Renal cortical epithelial cell (primary cell): ENCODE data around the gene TMEM30B. TPM values are rescaled to one million over a fixed set of nuclear protein-coding genes. Genes with fewer than 3 reads are reported as not detected.
"Not testable (repeated sequence)": the region's sequence is repeated elsewhere in the genome, so short reads cannot be mapped to it uniquely, and the experiment has no call there.

Experiments
- DNase-seq: peaks from one replicate; pipeline ENCODE4 v3.0.0-alpha.2; 2011; ENCODE audit warnings: low read depth
- total RNA-seq: library from RNA; depleted of rRNA; stranded (reverse); fragments of >200 nt; gene quantifications from 2 replicates; pipeline ENCODE4 v1.2.3, GENCODE V29; 2014

TMEM30B gene, protein sequence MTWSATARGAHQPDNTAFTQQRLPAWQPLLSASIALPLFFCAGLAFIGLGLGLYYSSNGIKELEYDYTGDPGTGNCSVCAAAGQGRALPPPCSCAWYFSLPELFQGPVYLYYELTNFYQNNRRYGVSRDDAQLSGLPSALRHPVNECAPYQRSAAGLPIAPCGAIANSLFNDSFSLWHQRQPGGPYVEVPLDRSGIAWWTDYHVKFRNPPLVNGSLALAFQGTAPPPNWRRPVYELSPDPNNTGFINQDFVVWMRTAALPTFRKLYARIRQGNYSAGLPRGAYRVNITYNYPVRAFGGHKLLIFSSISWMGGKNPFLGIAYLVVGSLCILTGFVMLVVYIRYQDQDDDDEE
- 0.45 and 4.2 TPM in 2 replicates for total RNA-seq

DNA sequence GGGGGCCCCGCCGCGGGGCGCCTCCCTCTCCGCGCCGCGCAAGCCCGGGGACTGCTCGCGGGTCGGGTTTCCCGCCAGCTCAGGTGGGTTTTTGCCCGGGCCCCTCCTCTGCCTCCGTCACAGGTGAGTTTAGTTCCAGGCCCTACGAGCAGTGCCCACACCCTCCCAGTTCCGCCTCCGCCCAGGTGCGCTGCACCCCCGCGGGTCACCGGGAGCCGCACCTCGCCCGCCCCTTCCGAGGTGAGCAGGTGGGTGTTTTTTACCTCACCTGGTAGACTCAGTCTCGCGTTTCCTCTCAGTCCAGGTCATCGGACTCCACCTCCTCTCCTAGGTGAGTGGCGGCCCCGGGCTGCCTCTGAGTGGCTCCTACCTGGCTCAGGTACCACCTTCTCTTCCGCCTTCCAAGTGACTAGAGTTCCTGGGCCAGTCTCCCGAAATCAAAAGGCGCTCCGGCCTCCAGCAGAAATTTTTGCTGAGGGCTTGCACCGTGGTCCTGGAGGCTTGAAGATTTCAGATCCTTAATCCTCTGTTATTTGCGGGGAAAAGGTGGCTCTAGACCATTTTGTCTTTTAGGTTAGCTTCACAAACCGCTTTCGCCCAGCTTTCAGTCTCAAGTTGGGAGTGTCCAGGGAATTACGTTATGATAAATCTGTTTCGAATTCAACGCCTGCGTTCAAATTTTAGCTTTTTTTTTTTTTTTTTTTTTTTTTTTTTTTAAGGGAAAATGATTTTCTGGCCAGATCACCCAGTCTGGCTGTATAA is at the start of gene TMEM30B:
Gene TMEM30B (minus strand): TSS at position 153 of the 762 bp plus-strand sequence. CDS start 191 bp downstream, outside the sequence.
- DNase-seq: peak; percentile 24

DNA sequence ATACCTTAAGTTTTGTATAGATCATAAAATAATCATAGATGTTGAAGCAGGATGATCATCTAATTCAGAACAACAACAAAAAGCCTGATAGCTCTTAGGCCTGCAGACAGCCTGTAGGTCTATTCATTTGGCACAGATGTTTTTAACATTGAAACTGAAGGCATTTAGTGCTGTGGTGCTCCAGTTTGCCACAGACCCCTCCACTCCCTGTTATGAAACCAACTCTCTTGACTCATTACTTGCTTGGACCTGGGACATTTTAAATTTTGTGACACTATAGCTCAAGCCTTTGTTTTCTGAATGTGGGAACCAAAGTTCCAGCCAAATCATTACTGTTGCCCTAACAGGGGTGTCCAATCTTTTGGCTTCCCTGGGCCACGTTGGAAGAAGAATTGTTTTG is 49.4 kb upstream of the TMEM30B start:
- no peak for DNase-seq

DNA sequence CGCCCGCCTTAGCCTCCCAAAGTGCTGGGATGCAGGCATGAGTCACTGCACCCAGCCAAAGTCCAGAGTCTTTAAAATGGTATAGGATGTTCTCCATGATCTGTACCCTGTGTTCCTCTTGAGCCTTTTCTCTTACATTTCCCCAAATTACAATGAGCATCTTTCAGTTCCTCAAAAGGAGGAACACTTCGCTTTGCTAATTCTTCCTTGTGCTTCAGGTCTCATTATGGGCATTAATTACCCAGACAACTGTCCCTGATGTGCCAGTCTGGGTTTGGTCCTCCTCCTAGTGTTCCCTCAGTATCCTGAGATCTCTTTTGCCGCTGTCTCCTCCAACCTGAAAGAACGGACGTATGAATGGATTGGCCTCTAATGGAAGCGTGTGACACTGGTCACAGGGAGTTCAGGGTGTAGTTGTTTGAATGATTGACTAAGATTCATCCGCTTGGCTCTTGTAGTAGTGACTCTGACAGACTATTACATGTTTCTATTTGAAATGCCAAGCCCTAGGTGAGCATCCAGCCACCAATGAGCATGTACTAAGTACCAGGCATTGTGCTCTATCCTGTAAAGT is 48.4 kb upstream of the TMEM30B start:
- DNase-seq: no peak

DNA sequence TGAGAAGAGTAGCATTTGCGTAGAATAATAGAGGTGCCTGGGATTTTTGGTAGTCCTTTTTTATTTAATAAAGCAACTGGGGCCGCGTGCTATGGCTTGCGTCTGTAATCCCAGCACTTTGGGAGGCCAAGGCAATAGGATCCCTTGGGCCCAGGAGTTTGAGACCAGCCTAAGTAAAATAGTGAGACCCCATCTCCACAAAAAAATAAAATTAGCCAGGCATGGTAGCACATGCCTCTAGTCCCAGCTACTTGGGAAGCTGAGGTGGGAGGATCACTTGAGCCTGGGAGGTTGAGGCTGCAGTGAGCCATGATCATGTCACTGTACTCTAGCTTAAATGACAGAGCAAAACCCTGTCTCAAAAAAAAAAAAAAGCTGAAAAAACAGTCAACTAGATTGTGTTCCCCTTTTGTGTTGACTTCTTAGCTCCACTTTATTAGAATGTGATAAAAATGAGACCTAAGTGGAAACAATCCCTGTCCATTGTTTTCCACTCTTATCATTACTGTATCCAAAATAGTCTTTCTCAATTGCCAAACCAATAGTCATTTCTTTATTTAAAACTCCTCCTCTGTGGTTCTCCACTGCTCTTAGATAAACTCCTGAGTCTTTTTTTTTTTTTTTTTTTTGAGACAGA is 47.6 kb upstream of the TMEM30B start:
- DNase-seq: no peak

DNA sequence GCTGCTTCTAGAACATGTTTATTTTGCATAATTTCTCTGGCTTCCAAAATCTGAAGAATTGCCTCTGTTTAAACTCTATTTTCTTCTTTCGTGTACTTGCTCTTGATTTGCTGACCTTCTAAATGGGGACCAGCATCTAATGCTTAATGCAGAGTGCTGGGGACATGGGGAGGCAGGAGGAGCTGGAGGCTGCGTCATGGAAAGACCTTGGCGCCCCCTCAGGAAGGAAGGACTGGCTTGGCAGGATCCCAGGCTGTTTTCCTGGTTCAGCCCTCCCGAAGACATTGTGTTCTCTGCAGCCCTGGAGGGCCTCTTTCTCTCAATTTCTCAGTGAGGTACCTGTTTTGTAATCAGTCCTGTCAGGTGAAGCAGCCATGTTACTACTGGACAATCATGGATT is 45.7 kb upstream of the TMEM30B start:
- no peak for DNase-seq

DNA sequence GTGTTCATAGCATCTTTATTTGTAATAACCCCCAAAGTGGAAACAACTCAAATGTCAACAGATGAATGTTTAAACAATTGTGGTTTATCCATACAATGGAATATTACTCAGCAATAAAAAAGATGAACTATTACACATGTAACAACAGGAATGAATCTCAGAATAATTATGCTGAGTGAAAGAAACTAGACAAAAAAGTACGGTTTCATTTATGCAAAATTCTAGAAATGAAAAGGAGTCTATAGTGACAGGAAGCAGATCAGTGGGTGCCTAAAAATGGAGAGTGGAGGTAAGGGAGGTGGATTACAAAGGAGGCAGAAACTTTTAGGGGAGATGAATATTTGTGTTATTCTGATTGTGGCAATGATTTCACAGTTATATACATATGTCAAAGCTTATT is 45.0 kb upstream of the TMEM30B start:
- DNase-seq: no peak

DNA sequence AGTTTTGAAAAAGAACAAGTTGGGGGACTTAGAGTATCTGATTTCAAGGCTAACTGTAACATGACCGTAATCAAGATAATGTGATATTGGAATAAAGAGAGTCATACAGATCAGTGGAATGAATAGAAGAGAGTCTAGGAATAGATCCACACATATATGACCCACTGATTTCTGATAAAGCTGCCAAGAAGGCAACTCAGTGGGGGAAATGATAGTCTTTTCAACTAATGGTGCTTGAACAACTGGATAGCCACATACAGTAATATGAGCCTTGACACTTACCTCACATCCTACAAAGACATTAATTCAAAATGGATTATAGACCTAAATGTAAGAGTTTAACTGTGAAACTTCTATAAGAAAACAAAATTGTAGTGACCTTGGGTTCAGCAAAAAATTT is 44.0 kb upstream of the TMEM30B start:
- DNase-seq: no peak

DNA sequence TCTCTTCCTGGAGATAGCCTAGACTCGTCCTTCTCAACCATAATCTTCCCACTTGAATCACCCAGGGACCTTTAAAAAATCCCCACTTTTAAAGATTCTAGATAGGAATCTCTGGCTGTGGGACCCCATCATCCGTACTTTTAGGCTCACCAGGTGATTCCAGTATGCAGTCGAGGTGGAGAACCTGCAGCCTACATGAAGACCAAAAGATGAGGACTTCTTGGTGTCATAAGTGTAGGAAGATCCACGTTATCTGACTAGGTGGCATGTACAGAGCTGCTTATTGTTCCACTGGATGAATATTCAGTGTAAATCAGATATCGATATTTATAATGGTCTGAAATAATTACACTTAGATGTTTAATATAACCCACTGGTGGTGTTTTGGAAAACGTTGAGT is 42.8 kb upstream of the TMEM30B start:
- DNase-seq: no peak

DNA sequence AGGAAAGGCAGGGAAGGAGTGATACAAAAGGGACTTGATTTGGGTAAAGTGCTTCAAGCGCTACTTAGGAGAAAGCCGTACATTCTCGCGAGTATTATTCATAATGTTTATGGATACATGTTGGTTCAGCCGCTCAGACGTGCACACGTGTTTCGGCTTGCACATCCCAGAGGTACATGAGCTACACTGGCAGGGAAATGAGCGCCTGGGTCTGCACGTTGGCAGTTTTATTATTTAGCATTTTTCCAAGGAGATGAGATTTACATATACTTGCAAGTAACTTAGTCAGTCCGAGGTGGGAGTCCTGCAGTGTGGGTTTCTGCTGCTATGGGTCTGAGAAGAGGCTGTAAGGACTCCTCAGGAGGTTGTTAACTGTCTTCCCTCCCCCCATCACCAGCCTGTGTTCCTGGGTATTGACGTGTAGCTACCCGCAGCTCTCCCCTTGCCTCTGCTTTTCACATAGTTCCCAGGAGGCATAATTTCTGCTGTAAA is 41.7 kb upstream of the TMEM30B start:
- DNase-seq: peak; percentile 5

DNA sequence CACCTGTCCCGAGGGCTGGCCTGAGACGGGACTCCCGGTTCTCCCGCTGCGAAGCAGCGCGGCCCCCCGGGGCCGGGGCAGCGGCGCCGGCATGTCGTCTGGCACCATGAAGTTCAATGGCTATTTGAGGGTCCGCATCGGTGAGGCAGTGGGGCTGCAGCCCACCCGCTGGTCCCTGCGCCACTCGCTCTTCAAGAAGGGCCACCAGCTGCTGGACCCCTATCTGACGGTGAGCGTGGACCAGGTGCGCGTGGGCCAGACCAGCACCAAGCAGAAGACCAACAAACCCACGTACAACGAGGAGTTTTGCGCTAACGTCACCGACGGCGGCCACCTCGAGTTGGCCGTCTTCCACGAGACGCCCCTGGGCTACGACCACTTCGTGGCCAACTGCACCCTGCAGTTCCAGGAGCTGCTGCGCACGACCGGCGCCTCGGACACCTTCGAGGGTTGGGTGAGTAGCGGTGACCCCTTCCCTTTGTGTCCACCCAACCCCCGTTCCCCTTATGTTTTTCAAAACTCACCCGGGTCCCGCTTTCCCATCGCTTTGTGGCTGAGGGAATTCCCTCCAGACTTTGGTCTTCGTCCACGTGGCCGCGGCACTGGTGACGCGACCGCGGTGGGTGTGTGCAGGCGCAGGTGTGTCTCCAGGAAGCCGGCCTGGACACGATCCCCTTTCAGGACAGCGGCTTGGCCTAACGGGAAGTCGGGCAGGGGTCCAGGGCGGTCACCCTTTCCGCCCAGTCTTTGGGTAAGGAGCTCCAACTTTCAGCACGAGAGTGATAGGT is 41.1 kb upstream of the TMEM30B start:
- no peak for DNase-seq

DNA sequence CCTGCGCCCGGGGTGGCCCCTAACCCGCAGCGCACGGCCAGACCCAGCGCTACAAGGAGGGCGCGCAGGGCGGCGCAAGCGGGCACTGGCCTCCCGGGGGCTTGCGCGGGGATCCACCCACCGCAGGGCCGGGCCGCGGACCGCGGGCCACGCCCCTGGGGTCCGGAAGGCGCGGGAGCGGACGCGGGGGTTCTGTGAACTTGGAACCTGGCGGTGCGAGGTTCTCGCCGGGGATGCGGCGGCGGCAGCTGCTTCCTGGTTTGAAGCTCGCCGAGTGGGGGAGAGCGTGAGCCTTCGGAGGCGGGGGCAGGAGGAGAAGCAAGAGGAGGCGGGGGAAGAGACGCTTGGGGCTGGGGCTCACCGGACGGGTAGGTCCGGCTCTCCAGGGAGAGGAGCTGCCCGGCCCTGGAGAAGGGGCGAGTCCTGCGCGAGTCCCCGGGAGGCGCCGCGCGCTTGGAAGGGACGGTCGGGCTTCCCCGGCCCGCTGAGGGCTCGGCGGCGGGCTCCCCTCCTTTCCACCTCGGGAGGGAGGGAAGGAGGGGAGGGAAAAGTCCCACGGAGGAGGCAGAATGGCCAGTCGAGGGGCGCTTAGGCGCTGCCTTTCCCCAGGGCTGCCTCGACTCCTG is 40.4 kb upstream of the TMEM30B start, which contains the start of gene PRKCH:
Gene PRKCH (plus strand): TSS at position 195 of the 626 bp plus-strand sequence. CDS start 523 bp downstream, outside the sequence.
- DNase-seq: peak; percentile 15

DNA sequence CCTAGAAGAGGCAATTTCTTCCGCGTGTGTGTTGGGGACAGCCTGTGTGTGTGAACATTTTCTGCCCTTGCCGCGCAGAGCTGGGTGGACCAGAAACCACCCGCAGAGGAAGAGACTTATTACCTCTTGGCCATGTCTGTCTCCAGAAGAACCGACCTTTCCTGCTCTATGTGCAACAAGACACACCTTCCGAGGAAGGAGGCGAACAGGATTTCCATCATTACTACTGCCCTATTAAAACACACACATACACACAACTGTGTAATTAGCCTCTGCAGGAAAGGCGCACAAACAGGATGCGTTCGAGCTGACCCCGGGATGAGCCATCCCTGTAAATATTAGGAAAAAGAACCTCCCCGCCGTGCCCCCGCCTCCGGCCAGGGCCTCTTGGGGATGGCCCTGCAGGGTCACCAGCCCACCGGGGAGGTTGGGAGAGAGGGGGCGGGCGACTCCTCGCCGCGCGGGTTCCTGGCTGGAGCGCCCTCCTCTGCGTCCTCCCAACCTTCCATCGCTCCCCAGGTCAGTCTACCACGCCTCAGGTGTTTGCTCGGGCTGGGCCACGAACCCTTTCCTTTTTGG is 39.8 kb upstream of the TMEM30B start:
- no peak for DNase-seq

DNA sequence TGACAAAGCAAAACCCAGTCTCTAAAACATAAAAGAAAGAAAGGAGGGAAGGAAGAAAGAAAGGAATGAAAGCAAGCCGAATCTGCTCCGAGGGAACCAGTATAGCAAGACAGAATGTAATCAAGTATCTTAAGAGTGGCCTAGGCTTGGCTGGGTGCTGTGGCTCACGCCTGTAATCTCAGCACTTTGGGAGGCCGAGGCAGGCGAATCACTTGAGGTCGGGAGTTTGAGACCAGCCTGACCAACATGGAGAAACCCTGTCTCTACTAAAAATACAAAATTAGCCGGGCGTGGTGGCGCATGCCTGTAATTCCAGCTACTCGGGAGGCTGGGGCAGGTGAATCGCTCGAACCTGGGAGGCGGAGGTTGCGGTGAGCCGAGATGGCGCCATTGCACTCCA is 39.0 kb upstream of the TMEM30B start:
- DNase-seq: not testable (repeated sequence)

DNA sequence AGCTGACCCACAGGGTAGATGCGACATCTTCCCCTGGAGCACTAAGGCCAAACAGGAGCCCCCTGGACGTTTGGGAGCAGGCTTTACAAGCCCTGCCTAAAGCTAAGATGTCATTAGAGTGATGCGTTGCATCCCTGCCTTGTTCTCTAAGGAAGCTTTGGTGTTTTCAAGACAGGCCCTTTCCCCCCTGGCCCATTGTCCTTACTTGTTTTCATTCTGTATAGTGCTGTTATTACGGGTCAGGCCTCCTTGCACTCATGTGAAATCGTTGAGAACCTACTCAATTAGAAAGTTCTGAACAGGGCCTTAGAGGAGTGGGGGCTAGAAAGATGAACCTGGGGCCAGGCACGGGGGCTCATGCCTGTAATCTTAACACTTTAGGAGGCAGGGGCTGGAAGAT is 38.6 kb upstream of the TMEM30B start:
- no peak for DNase-seq

DNA sequence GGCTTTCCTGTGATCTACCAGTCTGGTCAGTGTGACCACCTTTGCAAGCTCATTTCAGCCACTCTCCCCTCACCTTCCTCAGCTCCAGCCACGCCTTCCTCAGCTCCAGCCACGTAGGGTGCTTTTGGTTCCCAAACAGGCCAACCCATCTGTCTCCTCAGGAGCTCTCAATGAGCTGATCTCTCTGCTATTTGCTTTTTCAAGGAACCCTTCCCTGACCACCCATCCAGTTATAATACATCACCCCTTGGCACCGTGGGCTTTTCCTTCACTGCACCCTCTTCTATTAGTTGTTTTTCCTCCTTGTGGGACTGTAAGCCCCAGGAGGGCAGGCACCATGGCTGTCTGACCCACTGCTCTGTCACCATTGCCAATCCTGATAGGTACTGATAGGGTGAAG is 37.9 kb upstream of the TMEM30B start:
- DNase-seq: no peak

DNA sequence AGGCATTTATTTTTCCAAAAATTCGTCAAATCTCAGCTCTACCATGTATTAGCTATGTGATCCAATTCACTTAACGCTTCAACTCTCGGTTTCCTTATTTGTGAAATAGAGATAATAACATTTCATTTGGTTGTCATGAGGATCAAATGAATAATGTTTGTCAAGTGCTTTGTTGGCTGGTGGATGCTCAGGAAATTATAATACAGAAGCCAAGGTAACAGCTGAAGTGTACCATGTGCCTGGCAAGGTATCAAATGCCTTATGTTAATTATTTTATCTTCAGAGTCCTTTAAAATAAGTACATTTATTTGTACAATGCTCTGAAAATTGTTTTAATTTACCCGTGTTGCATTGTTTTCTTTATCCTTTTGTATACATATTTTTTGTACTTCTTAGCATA is 34.2 kb upstream of the TMEM30B start:
- no peak for DNase-seq

DNA sequence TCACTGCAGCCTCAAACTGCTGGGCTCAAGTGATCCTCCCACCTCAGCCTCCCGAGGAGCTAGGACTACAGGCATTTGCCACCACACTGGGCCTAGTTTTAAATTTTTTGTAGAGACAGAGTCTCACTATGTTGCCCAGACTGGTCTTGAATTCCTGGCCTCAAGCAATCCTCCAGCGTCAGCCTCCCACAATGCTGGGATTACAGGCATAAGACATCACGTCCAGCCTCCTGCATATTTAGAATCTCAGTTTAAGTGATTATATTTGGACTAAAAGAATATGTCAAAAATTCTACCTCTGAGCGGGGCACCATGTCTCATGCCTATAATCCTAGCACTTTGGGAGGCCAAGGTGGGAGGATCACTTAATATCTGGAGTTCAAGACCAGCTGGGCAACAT is 27.6 kb upstream of the TMEM30B start:
- DNase-seq: not testable (repeated sequence)

DNA sequence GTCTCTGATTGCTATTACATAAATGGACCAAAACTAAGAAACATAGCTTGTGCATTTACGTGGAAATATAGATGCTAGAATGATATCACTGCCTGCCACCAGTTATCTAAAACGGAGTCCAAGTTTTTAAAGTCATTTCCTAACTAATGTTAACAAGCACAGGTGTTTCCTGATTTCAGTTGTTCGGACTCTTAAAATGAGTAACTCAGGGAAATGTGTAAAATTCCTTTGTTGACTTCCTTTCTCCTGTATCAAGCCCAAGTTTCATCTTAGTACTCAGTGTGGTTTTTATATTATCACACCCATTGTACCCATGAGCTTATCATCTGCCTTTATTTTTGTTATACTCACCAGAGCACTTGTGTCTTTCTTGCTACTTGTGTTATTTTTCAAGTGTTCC is 27.1 kb upstream of the TMEM30B start:
- DNase-seq: no peak

DNA sequence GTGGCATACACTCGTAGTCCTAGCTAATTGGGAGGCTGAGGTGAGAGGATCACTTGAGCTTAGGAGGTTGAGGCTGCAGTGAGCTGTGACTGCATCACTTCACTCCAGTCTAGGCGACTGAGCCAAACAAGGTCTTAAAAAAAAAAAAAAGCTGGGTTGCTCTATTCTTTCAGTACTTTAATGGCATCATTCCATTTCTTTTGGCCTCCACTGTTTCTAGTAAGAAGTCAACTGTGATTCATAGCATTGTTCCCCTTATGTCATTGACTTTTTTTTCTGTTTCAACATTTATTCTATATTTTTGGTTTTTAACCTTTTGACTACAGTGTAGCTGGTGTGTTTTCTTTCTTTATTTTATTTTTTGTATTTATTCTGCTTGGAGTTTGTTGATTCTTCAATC is 23.6 kb upstream of the TMEM30B start:
- DNase-seq: no peak

DNA sequence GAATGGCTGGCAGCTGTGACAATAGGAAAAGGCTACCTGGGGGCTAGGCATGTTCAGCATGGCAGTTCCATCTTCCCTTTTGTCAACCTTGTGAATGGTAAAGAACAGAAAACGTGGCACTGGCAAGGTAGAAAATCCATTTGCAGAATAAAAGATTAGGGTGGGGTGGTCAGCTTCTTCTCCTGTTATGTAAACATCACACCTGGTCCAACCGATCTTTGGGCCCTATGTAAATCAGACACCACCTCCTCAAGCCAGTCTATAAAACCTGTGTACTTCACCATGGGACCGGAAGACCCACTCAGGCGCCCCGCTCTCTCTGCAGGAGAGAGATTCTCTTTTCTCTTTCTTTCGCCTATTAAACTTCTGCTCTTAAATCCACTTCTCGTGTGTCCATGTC is 19.6 kb upstream of the TMEM30B start:
- no peak for DNase-seq
